SK-N-SH treated with all-trans-retinoic acid at 6 μM for 48 hours (cell line): ENCODE data around the gene ETV4.

Experiments used
- ARNTL ChIP-seq: fragments of 450-650 bp; formaldehyde crosslinking; IDR thresholded peaks from 2 replicates; pipeline ENCODE4 v1.5.0; 2020; ENCODE audit warnings: low read depth, mild to moderate bottlenecking, moderate library complexity, borderline replicate concordance
- GLIS3 ChIP-seq: fragments of 250-450 bp; sonication (Bioruptor Pico); IDR thresholded peaks from 2 replicates; pipeline ENCODE4 v1.5.0; 2020; ENCODE audit warnings: mild to moderate bottlenecking, moderate library complexity
- RARB ChIP-seq: fragments of 250-450 bp; sonication (Bioruptor Pico); IDR thresholded peaks from 2 replicates; pipeline ENCODE4 v1.8.0; 2021; ENCODE audit warnings: mild to moderate bottlenecking, moderate library complexity
- ZFP3 ChIP-seq: fragments of 250-450 bp; sonication (Bioruptor Pico); IDR thresholded peaks from 2 replicates; pipeline ENCODE4 v1.5.0; 2020; ENCODE audit warnings: mild to moderate bottlenecking, moderate library complexity
- ZNF565 ChIP-seq: fragments of 450-650 bp; formaldehyde crosslinking; conservative IDR thresholded peaks from 2 replicates; pipeline ENCODE4 v1.5.0; 2020; ENCODE audit warnings: low read depth, mild to moderate bottlenecking, moderate library complexity
- ZNF70 ChIP-seq: fragments of 450-650 bp; formaldehyde crosslinking; IDR thresholded peaks from 2 replicates; pipeline ENCODE4 v1.5.0; 2020; ENCODE audit warnings: mild to moderate bottlenecking, moderate library complexity
- TF ChIP-seq, protein P1 (sequence below): fragments of 250-450 bp; sonication (Bioruptor Pico); IDR thresholded peaks from 2 replicates; pipeline ENCODE4 v1.5.1; 2020; ENCODE audit warnings: low read depth, mild to moderate bottlenecking, moderate library complexity

- TF ChIP-seq ARNTL (CRISPR knock-in tag) (no peak), RARB (no peak), ZNF70 (CRISPR knock-in tag) (no peak), ZFP3 (CRISPR knock-in tag) (no peak), GLIS3 (CRISPR knock-in tag) (no peak), ZNF565 (CRISPR knock-in tag) (no peak)
- TF ChIP-seq, protein P1, sequence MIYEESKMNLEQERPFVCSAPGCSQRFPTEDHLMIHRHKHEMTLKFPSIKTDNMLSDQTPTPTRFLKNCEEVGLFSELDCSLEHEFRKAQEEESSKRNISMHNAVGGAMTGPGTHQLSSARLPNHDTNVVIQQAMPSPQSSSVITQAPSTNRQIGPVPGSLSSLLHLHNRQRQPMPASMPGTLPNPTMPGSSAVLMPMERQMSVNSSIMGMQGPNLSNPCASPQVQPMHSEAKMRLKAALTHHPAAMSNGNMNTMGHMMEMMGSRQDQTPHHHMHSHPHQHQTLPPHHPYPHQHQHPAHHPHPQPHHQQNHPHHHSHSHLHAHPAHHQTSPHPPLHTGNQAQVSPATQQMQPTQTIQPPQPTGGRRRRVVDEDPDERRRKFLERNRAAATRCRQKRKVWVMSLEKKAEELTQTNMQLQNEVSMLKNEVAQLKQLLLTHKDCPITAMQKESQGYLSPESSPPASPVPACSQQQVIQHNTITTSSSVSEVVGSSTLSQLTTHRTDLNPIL (CRISPR knock-in tag) = no peak
Observed at GRCh38 chr17:43554857-43555256, 8.7 kb upstream of the ETV4 start.
